Measurements from ENCODE around the gene SMIM38.

SMIM38 gene

GRCh38 chr11:69155302-69156234, at the start of gene SMIM38:
Gene SMIM38, plus strand, starts transcription at chr11:69155935. Its CDS starts 1,912 bp downstream, at chr11:69157847.
- no peak for DNase-seq (ENCODE audit: low spot score)

- DNase-seq (ENCODE audit: low spot score): no peak
These were observed 49.5 kb upstream of the SMIM38 start for GRCh38 chr11:69106031-69106811.

GRCh38 chr11:69107413-69107812, 48.3 kb upstream of the SMIM38 start:
- DNase-seq (ENCODE audit: low spot score): no peak

- no peak for DNase-seq (ENCODE audit: low spot score)
These were observed 47.7 kb upstream of the SMIM38 start for GRCh38 chr11:69108030-69108429.

GRCh38 chr11:69108559-69108958, 47.2 kb upstream of the SMIM38 start:
- no peak for DNase-seq (ENCODE audit: low spot score)

- no peak for DNase-seq (ENCODE audit: low spot score)
These were observed 46.6 kb upstream of the SMIM38 start for GRCh38 chr11:69109101-69109500.

GRCh38 chr11:69110451-69110850, 45.3 kb upstream of the SMIM38 start:
- DNase-seq (ENCODE audit: low spot score): no peak

- no peak for DNase-seq (ENCODE audit: low spot score)
These were observed 43.9 kb upstream of the SMIM38 start for GRCh38 chr11:69111624-69112542.

- no peak for DNase-seq (ENCODE audit: low spot score)
These were observed 42.5 kb upstream of the SMIM38 start for GRCh38 chr11:69113226-69113625.

GRCh38 chr11:69113646-69114340, 41.9 kb upstream of the SMIM38 start:
- no peak for DNase-seq (ENCODE audit: low spot score)

- DNase-seq (ENCODE audit: low spot score): no peak
These were observed 41.4 kb upstream of the SMIM38 start for GRCh38 chr11:69114362-69114761.

GRCh38 chr11:69114811-69115523, 40.8 kb upstream of the SMIM38 start:
- no peak for DNase-seq (ENCODE audit: low spot score)

- no peak for DNase-seq (ENCODE audit: low spot score)
These were observed 39.9 kb upstream of the SMIM38 start for GRCh38 chr11:69115586-69116560.

- no peak for DNase-seq (ENCODE audit: low spot score)
These were observed 39.1 kb upstream of the SMIM38 start for GRCh38 chr11:69116671-69117070.

GRCh38 chr11:69119190-69119589, 36.5 kb upstream of the SMIM38 start:
- no peak for DNase-seq (ENCODE audit: low spot score)

GRCh38 chr11:69120096-69120875, 35.4 kb upstream of the SMIM38 start:
- DNase-seq (ENCODE audit: low spot score): no peak

- DNase-seq (ENCODE audit: low spot score): no peak
These were observed 34.7 kb upstream of the SMIM38 start for GRCh38 chr11:69121021-69121420.

GRCh38 chr11:69121621-69122325, 34.0 kb upstream of the SMIM38 start:
- no peak for DNase-seq (ENCODE audit: low spot score)

Data from hematopoietic multipotent progenitor cell treated with erythropoietin and hydrocortisone succinate and interleukin-3 and kit ligand, for 15 days (in vitro differentiated cells).